HT-29 (cell line): ENCODE data around the gene LYZL1. TPM values are rescaled to one million over a fixed set of nuclear protein-coding genes. Genes with fewer than 3 reads are reported as not detected.
"Not testable (repeated sequence)": the region's sequence is repeated elsewhere in the genome, so short reads cannot be mapped to it uniquely, and the experiment has no call there.

ENCODE experiments used
- DNase-seq: peaks from one replicate; pipeline ENCODE4 v3.0.0-alpha.2; 2015; ENCODE audit warnings: low spot score
- total RNA-seq: library from RNA; depleted of rRNA; stranded (reverse); fragments of >200 nt; shearing (Covaris generic); gene quantifications from 2 replicates; pipeline ENCODE4 v1.2.3, GENCODE V29; 2014; rRNA removed

The LYZL1 gene
- total RNA-seq: not detected in 2 replicates

GRCh38 chr10:29288906-29289305 lies at the start of gene LYZL1:
Gene LYZL1, plus strand, starts transcription at chr10:29289070. Its CDS starts 2,798 bp downstream, at chr10:29291868.
- DNase-seq: not testable (repeated sequence)

- DNase-seq: peak; percentile 64
Measured at GRCh38 chr10:29239569-29240472, 49.0 kb upstream of the LYZL1 start.

- no peak for DNase-seq
Measured at GRCh38 chr10:29240986-29241660, 47.7 kb upstream of the LYZL1 start.

GRCh38 chr10:29241925-29242324 lies 46.9 kb upstream of the LYZL1 start:
- DNase-seq: no peak

- no peak for DNase-seq
Measured at GRCh38 chr10:29243066-29243465, 45.8 kb upstream of the LYZL1 start.

- no peak for DNase-seq
Measured at GRCh38 chr10:29243750-29244149, 45.1 kb upstream of the LYZL1 start.

GRCh38 chr10:29244978-29245377 lies 43.9 kb upstream of the LYZL1 start:
- DNase-seq: no peak

- no peak for DNase-seq
Measured at GRCh38 chr10:29245476-29245875, 43.4 kb upstream of the LYZL1 start.

- no peak for DNase-seq
Measured at GRCh38 chr10:29246449-29246848, 42.4 kb upstream of the LYZL1 start.

- DNase-seq: no peak
Measured at GRCh38 chr10:29248158-29248557, 40.7 kb upstream of the LYZL1 start.

GRCh38 chr10:29249018-29249417 lies 39.9 kb upstream of the LYZL1 start:
- DNase-seq: no peak

- DNase-seq: no peak
Measured at GRCh38 chr10:29250066-29250465, 38.8 kb upstream of the LYZL1 start.

GRCh38 chr10:29252811-29253689 lies 35.8 kb upstream of the LYZL1 start:
- DNase-seq: no peak

GRCh38 chr10:29253690-29254029 lies 35.2 kb upstream of the LYZL1 start:
- DNase-seq: no peak

- DNase-seq: no peak
Measured at GRCh38 chr10:29254123-29255046, 34.5 kb upstream of the LYZL1 start.

- DNase-seq: no peak
Measured at GRCh38 chr10:29255104-29255503, 33.8 kb upstream of the LYZL1 start.

GRCh38 chr10:29256019-29256418 lies 32.9 kb upstream of the LYZL1 start:
- no peak for DNase-seq

- no peak for DNase-seq
Measured at GRCh38 chr10:29256586-29256985, 32.3 kb upstream of the LYZL1 start.

- no peak for DNase-seq
Measured at GRCh38 chr10:29257106-29257783, 31.6 kb upstream of the LYZL1 start.

GRCh38 chr10:29257784-29258135 lies 31.1 kb upstream of the LYZL1 start:
- DNase-seq: no peak
